ENCODE measurements around the gene FAM107B. TPM values are rescaled to one million over a fixed set of nuclear protein-coding genes. Genes with fewer than 3 reads are reported as not detected.

FAM107B gene
- total and polyA plus RNA-seq, 10 of the 15 experiments (the other 5 are each of a cell fraction or from before 2014, with no cell fraction given) = 22.9 to 162 (median 86.6) TPM

DNA sequence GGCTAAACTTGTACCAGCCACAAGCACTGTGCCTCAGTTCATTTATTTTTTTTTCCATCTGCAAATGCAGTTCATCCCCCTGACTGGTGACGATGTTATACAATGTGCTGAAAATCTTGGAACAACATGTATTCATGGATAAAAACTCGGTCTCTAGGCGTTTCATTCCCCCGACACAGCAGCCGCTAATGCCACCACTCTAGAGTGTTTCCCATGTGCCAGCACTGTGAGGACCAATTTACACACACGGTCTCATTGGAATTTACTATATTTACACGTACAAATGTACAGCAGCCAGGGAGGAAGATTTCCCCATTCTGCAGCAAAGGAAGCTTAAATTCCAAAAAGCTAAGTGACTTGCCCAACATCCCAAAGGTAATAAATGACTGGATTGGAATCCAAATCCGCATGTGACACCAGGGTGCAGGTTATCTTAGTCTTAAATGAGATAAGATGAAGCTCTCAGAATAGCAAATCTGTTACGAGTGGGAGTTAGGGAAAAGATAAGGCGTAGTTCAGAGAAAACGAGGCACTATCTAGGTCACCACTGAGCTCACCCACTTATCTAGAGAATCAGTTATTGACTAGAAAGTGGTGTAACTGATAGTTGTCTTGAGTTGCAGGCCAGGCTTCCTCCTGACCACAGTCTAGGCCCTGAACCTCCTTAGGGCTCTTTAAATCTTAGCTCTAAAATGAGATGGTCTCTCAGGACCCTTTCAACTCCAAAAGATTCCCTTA is 36.7 kb downstream of the FAM107B start:
- RAD21 ChIA-PET (ENCODE audit: unreplicated experiment) = no interaction called here
- no peaks in the 10 kb centered on the region for H3K27me3 ChIP-seq (replicated peaks in 1 of 2; ENCODE audit: control insufficient read depth in 2 of 2, insufficient read depth in 2 of 2, low read length in 1 of 2)
- TF ChIP-seq NR2C2 (IDR thresholded peaks at IDR 0.05; ENCODE audit: borderline replicate concordance, control insufficient read depth, insufficient read length, low read depth) = no peak
- TF ChIP-seq, protein P1, sequence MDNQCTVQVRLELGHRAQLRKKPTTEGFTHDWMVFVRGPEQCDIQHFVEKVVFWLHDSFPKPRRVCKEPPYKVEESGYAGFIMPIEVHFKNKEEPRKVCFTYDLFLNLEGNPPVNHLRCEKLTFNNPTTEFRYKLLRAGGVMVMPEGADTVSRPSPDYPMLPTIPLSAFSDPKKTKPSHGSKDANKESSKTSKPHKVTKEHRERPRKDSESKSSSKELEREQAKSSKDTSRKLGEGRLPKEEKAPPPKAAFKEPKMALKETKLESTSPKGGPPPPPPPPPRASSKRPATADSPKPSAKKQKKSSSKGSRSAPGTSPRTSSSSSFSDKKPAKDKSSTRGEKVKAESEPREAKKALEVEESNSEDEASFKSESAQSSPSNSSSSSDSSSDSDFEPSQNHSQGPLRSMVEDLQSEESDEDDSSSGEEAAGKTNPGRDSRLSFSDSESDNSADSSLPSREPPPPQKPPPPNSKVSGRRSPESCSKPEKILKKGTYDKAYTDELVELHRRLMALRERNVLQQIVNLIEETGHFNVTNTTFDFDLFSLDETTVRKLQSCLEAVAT (IDR thresholded peaks at IDR 0.05) = no peak
- SMC1A ChIA-PET (ENCODE audit: uncharacterized antibody, unreplicated experiment) = interaction anchor here (0.6 to 1.9 kb wide), 4 partner anchors 18 to 173 kb away, joined by 3 to 7 read pairs (median 4); no protein-coding TSS in a partner anchor
- in situ Hi-C loops (cut with MboI) = no loop called here
- H3K9ac ChIP-seq (ENCODE audit: control insufficient read depth, insufficient read depth, low read length) = no peak overlapping the region
- H3K4me2 ChIP-seq (ENCODE audit: control insufficient read depth, insufficient read depth) = no peak overlapping the region
- no peak for FAIRE-seq
- H3K9me3 ChIP-seq (replicated peaks; ENCODE audit: control insufficient read depth, insufficient read depth, low read length) = no peaks in the 10 kb centered on the region; the same call in 2 of the 3 replicates
- no peak overlapping the region for H3K27ac ChIP-seq (ENCODE audit: control insufficient read depth, insufficient read depth)
- no peak for ATAC-seq
- H3K4me3 ChIP-seq = no peak overlapping the region
- intact Hi-C loops (cut with micrococcal nuclease; ENCODE audit: unreplicated experiment) = no loop called here
- peaks cover 41% of the 10 kb centered on the region for H3K4me1 ChIP-seq (ENCODE audit: control insufficient read depth, insufficient read depth, low read length)
- 63% methylated on average over 11 of the region's 11 CpGs for WGBS (ENCODE audit: insufficient coverage, insufficient replicate concordance, low lambda C conversion rate, missing lambda C conversion rate)
- CTCF ChIA-PET = no interaction called here
- H2AFZ ChIP-seq (ENCODE audit: control insufficient read depth, low read depth, low read length) = no peak overlapping the region
- BruUV-seq (replicated peaks) = no TSS peak
- POLR2A ChIA-PET = no interaction called here
- H3K36me3 ChIP-seq (ENCODE audit: control insufficient read depth in 2 of 2, insufficient read depth in 2 of 2, low read length in 1 of 2) = no peaks in the 10 kb centered on the region
- no peak for DNase-seq (ENCODE audit: low read depth, low spot score)
- no peaks in the 10 kb centered on the region for H4K20me1 ChIP-seq (ENCODE audit: control insufficient read depth, insufficient read depth)
- H3K79me2 ChIP-seq (ENCODE audit: control insufficient read depth, insufficient read depth, low read length) = no peaks in the 10 kb centered on the region

- ChIA-PET RAD21 (ENCODE audit: unreplicated experiment) (no interaction called here), SMC1A (ENCODE audit: uncharacterized antibody, unreplicated experiment) (no interaction called here), CTCF (no interaction called here), POLR2A (interaction anchor here (2.2 kb wide), 1 partner anchor 15 kb away, joined by 5 read pairs; no protein-coding TSS in a partner anchor)
- ATAC-seq = peak; percentile 78
- H3K79me2 ChIP-seq (ENCODE audit: control insufficient read depth, insufficient read depth, low read length) = no peaks in the 10 kb centered on the region
- H3K27ac ChIP-seq (ENCODE audit: control insufficient read depth, insufficient read depth) = 0 out of 2 replicates have a peak overlapping the region, but pooled peaks have one; percentile 10
- intact Hi-C loops (cut with micrococcal nuclease; ENCODE audit: unreplicated experiment) = no loop called here
- H2AFZ ChIP-seq (ENCODE audit: control insufficient read depth, low read depth, low read length) = no peak overlapping the region; the same call in none of the 2 replicates
- peaks cover 28% of the 10 kb centered on the region for H3K4me1 ChIP-seq (ENCODE audit: control insufficient read depth, insufficient read depth, low read length)
- H4K20me1 ChIP-seq (ENCODE audit: control insufficient read depth, insufficient read depth) = no peaks in the 10 kb centered on the region
- 27% methylated on average over 4 of the region's 4 CpGs for WGBS (ENCODE audit: insufficient coverage, insufficient replicate concordance, low lambda C conversion rate, missing lambda C conversion rate)
- no TSS peak for BruUV-seq (replicated peaks)
- no peaks in the 10 kb centered on the region for H3K27me3 ChIP-seq (replicated peaks in 1 of 2; ENCODE audit: control insufficient read depth in 2 of 2, insufficient read depth in 2 of 2, low read length in 1 of 2)
- no peak overlapping the region for H3K4me3 ChIP-seq
- H3K9ac ChIP-seq (ENCODE audit: control insufficient read depth, insufficient read depth, low read length) = peak overlapping the region; percentile 11; the same call in 1 of the 2 replicates
- no peaks in the 10 kb centered on the region; the same call in 2 of the 3 replicates for H3K9me3 ChIP-seq (replicated peaks; ENCODE audit: control insufficient read depth, insufficient read depth, low read length)
- H3K4me2 ChIP-seq (ENCODE audit: control insufficient read depth, insufficient read depth) = peak overlapping the region; percentile 44; the same call in 1 of the 2 replicates
- DNase-seq (ENCODE audit: low read depth, low spot score) = no peak
- in situ Hi-C loops (cut with MboI) = no loop called here
- no peak for FAIRE-seq
- H3K36me3 ChIP-seq (ENCODE audit: control insufficient read depth in 2 of 2, insufficient read depth in 2 of 2, low read length in 1 of 2) = no peaks in the 10 kb centered on the region
- TF ChIP-seq NFYA (IDR thresholded peaks at IDR 0.05; ENCODE audit: borderline replicate concordance, low read depth, low read length) (no peak), CEBPB (IDR thresholded peaks at IDR 0.05; ENCODE audit: borderline replicate concordance in 1 of 2, low read depth in 2 of 2, low read length in 2 of 2) (no peak), IKZF2 (IDR thresholded peaks at IDR 0.05) (peak in 1 of 2 experiments; percentile 29; a peak in 2 of 4 replicates), FOXM1 (IDR thresholded peaks at IDR 0.05; ENCODE audit: low read depth, low read length) (0 out of 2 replicates have a peak, but pooled peaks have one; percentile 20), BRCA1 (IDR thresholded peaks at IDR 0.05; ENCODE audit: low read depth, low read length) (no peak), MYC (IDR thresholded peaks at IDR 0.05; ENCODE audit: insufficient read depth, insufficient read length, insufficient replicate concordance, low read length, severe bottlenecking) (no peak), SIN3A (IDR thresholded peaks at IDR 0.05; ENCODE audit: low read depth, low read length) (no peak), ZNF687 (IDR thresholded peaks at IDR 0.05) (no peak)
Measured at GRCh38 chr10:14736600-14737081, 38.1 kb downstream of the FAM107B start.

All from GM12878 (cell line).